ENCODE results near the gene MRPL27. TPM values are rescaled to one million over a fixed set of nuclear protein-coding genes. Genes with fewer than 3 reads are reported as not detected.

Gene MRPL27
- polyA plus RNA-seq, 4 donors, result 64.6 to 78.2 (median 73.0) TPM

- DNase-seq (ENCODE audit: low read depth in 4 of 4, low spot score in 3 of 4), result no peak
These were observed 15.7 kb upstream of the MRPL27 start for GRCh38 chr17:50388728-50389127.

GRCh38 chr17:50386510-50386909, 13.5 kb upstream of the MRPL27 start:
- DNase-seq (ENCODE audit: low read depth in 4 of 4, low spot score in 3 of 4), result no peak

GRCh38 chr17:50382931-50383330, 9.9 kb upstream of the MRPL27 start:
- DNase-seq (ENCODE audit: low read depth in 4 of 4, low spot score in 3 of 4), result no peak

- DNase-seq (ENCODE audit: low read depth in 4 of 4, low spot score in 3 of 4), result no peak
These were observed 8.9 kb upstream of the MRPL27 start for GRCh38 chr17:50381920-50382319.

GRCh38 chr17:50381260-50381815, 8.4 kb upstream of the MRPL27 start:
- DNase-seq (ENCODE audit: low read depth in 4 of 4, low spot score in 3 of 4), result no peak

- DNase-seq (ENCODE audit: low read depth in 4 of 4, low spot score in 3 of 4), result no peak
These were observed 7.6 kb upstream of the MRPL27 start for GRCh38 chr17:50380369-50381259.

GRCh38 chr17:50379351-50380132, 6.6 kb upstream of the MRPL27 start:
- no peak for DNase-seq (ENCODE audit: low read depth in 4 of 4, low spot score in 3 of 4)

- DNase-seq (ENCODE audit: low read depth in 4 of 4, low spot score in 3 of 4), result no peak
These were observed 3.0 kb upstream of the MRPL27 start for GRCh38 chr17:50375858-50376538.

GRCh38 chr17:50373705-50374104, 721 bp upstream of the MRPL27 start:
- DNase-seq (ENCODE audit: low read depth in 4 of 4, low spot score in 3 of 4), result no peak

GRCh38 chr17:50372222-50372757, 694 bp downstream of the MRPL27 start:
- DNase-seq (ENCODE audit: low read depth in 4 of 4, low spot score in 3 of 4), result no peak

GRCh38 chr17:50371526-50371925, 1.5 kb downstream of the MRPL27 start:
- no peak for DNase-seq (ENCODE audit: low read depth in 4 of 4, low spot score in 3 of 4)

GRCh38 chr17:50370052-50370451, 2.9 kb downstream of the MRPL27 start:
- DNase-seq (ENCODE audit: low read depth in 4 of 4, low spot score in 3 of 4), result no peak

GRCh38 chr17:50367401-50367800, 5.6 kb downstream of the MRPL27 start:
- no peak for DNase-seq (ENCODE audit: low read depth in 4 of 4, low spot score in 3 of 4)

- no peak for DNase-seq (ENCODE audit: low read depth in 4 of 4, low spot score in 3 of 4)
These were observed 7.2 kb downstream of the MRPL27 start for GRCh38 chr17:50365649-50366393.

GRCh38 chr17:50365165-50365564, 7.8 kb downstream of the MRPL27 start:
- DNase-seq (ENCODE audit: low read depth in 4 of 4, low spot score in 3 of 4), result no peak

GRCh38 chr17:50364715-50365114, 8.3 kb downstream of the MRPL27 start:
- DNase-seq (ENCODE audit: low read depth in 4 of 4, low spot score in 3 of 4), result no peak

- DNase-seq (ENCODE audit: low read depth in 4 of 4, low spot score in 3 of 4), result no peak
These were observed 8.9 kb downstream of the MRPL27 start for GRCh38 chr17:50364061-50364458.

- DNase-seq (ENCODE audit: low read depth in 4 of 4, low spot score in 3 of 4), result no peak
These were observed 9.5 kb downstream of the MRPL27 start for GRCh38 chr17:50363217-50364060.

- DNase-seq (ENCODE audit: low read depth in 4 of 4, low spot score in 3 of 4), result no peak
These were observed 10.3 kb downstream of the MRPL27 start for GRCh38 chr17:50362661-50363060.

All from right renal pelvis (tissue), 4 donors.